Measurements from ENCODE around the gene STK11. TPM values are rescaled to one million over a fixed set of nuclear protein-coding genes. Genes with fewer than 3 reads are reported as not detected.
A peak's percentile ranks its signal among the peaks of the same experiment; 100 is the strongest.
"Not testable (repeated sequence)": the region's sequence is repeated elsewhere in the genome, so short reads cannot be mapped to it uniquely, and the experiment has no call there.

The STK11 gene
- total and polyA plus RNA-seq, 2 of the 4 experiments (the other 2 are of a cell fraction): 39.3 to 42.8 TPM

DNA sequence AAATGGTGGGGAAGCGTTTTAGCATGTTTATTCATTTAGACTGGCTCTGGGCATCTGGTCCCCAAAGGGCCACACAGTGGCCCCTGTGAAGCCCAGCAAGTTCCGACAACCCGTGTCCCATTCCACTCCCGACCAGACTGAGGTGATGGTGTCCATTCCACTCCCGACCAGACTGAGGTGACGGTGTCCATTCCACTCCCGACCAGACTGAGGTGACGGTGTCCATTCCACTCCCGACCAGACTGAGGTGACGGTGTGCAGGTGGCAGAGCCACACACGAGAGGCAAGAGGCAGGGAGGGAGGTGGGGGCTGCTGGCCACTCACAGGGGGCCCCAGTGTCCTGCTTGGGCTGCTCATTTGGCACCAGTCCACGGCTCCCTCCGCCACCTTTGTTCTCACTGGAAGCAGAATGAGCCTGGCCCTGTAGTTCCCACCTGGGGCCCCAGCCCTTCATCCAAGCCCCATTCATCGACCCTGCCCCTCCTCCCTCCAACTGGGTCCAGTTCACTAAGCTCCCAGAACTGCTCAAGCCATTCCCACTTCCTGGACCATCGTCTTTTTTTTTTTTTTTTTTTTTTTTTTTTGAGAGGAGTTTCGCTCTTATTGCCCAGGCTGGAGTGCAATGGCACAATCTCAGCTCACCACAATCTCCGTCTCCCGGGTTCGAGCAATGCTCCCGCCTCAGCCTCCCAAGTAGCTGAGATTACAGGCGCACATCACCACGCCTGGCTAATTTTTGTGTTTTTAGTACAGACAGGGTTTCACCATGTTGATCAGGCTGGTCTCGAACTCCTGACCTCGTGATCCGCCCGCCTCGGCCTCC lies 40.9 kb downstream of the STK11 start:
- POLR2A ChIA-PET (ENCODE audit: unreplicated experiment): interaction anchor here (4.2 kb wide), 1 partner anchor 23 kb away, joined by 62 read pairs; the partner anchor contains the start of gene CIRBP
- 87% methylated on average over 9 of the region's 27 CpGs; no CpG with 5 or more reads in 1 of the 2 experiments for WGBS, 2 experiments (ENCODE audit: extremely low coverage in 2 of 2, insufficient read length in 1 of 2)

More for the DNA sequence above, 40.9 kb downstream of the STK11 start:
- DNase-seq; H4K91ac ChIP-seq (ENCODE audit: insufficient read depth, low read depth, low read length); H3K18ac ChIP-seq (ENCODE audit: low read depth, low read length); H4K8ac ChIP-seq (ENCODE audit: low read depth in 2 of 2, low read length in 2 of 2); H3K9ac ChIP-seq (ENCODE audit: low read depth, low read length); H3K23ac ChIP-seq (ENCODE audit: low read depth, low read length); H4K5ac ChIP-seq (ENCODE audit: low read depth, low read length); H3K27ac ChIP-seq (ENCODE audit: insufficient read depth, low read length); intact Hi-C loops (cut with micrococcal nuclease); in situ Hi-C loops (cut with MboI; ENCODE audit: low sequenced_read_pairs); H3K4me2 ChIP-seq (ENCODE audit: low read depth, low read length); dilution Hi-C loops (cut with HindIII; ENCODE audit: low sequenced_read_pairs, unreplicated experiment); H2BK120ac ChIP-seq (ENCODE audit: low read depth, low read length); ATAC-seq (ENCODE audit: low read depth); H3K4ac ChIP-seq (ENCODE audit: low read depth, low read length); H3K36me3 ChIP-seq (ENCODE audit: control insufficient read depth, insufficient read depth, low read length); H3K9me1 ChIP-seq (ENCODE audit: insufficient read depth, low read length); H2BK15ac ChIP-seq (ENCODE audit: low read depth, low read length); H2BK20ac ChIP-seq (ENCODE audit: low read depth, low read length); H3K14ac ChIP-seq (replicated peaks; ENCODE audit: low read depth, low read length); H3K56ac ChIP-seq (ENCODE audit: extremely low read depth, insufficient read depth, low read length); H3K27me3 ChIP-seq (ENCODE audit: control insufficient read depth, insufficient read depth, low read length); H3K9me3 ChIP-seq (ENCODE audit: control insufficient read depth, insufficient read depth, low read length); BruUV-seq (replicated peaks); H2BK5ac ChIP-seq (ENCODE audit: low read depth, low read length, poor library complexity, severe bottlenecking); H3K4me3 ChIP-seq (ENCODE audit: insufficient read depth, low read depth, low read length): not testable (repeated sequence)
- peaks cover 4 to 54% of the 10 kb centered on the region in 2 experiments; a peak in 2 of 4 replicates for H3K79me1 ChIP-seq (ENCODE audit: low read depth in 1 of 2, low read length in 2 of 2)
- CTCF ChIA-PET: interaction anchor here (0.9 kb wide), 1 partner anchor 20 kb away, joined by 4 read pairs; no protein-coding TSS in a partner anchor
- H2AK9ac ChIP-seq (replicated peaks; ENCODE audit: low read depth, low read length, poor library complexity): peak overlapping the region; percentile 78
- H2AFZ ChIP-seq (replicated peaks; ENCODE audit: low read length, poor library complexity): peak overlapping the region; percentile 51
- peak overlapping the region; percentile 65 for H2AK5ac ChIP-seq (ENCODE audit: low read depth, low read length)
- H3K4me1 ChIP-seq (ENCODE audit: control insufficient read depth, insufficient read depth, low read length): peaks cover 19% of the 10 kb centered on the region
- H4K20me1 ChIP-seq (ENCODE audit: insufficient read depth, low read length): peaks cover 41% of the 10 kb centered on the region

Data from IMR-90 (cell line).